Lung microvascular endothelial cell (primary cell): ENCODE measurements around the gene WNT7A. TPM values are rescaled to one million over a fixed set of nuclear protein-coding genes. Genes with fewer than 3 reads are reported as not detected.

Source experiments
- DNase-seq, 2 donors: peaks; one replicate each; pipeline versions ENCODE4 v3.0.0 to v3.0.0-alpha.2; 2010; ENCODE audit warnings: low read depth in 2 of 2
- total RNA-seq: library from RNA; depleted of rRNA; stranded (reverse); fragments of >200 nt; gene quantifications from 2 replicates; pipeline ENCODE4 v1.2.1, GENCODE V29; 2014

Gene WNT7A
- total RNA-seq, 1 donor from 2014 or later: not detected

GRCh38 chr3:13829311-13829710 lies 50.6 kb downstream of the WNT7A start:
- DNase-seq: no peak

GRCh38 chr3:13828501-13829265 lies 51.2 kb downstream of the WNT7A start:
- DNase-seq: no peak

DNA sequence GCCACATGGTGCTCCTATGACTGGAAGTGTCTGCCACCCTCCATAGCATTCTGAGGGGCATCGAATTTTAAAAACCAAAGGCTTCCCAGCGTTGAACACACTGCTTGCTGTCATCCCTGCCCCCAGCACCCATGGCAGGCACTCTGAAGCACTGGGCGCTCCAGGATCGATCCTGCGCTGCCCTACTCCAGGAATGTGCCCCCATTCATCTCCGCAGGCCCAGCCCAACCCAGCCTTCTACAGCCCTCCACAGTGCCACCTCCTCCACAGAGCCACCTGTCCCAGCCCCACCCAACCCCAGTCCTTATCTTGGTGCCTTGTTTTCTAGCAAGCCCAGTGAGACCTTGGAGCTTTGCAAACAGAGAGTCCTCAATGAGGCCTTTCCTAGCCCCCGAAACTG lies 52.2 kb downstream of the WNT7A start:
- no peak for DNase-seq

DNA sequence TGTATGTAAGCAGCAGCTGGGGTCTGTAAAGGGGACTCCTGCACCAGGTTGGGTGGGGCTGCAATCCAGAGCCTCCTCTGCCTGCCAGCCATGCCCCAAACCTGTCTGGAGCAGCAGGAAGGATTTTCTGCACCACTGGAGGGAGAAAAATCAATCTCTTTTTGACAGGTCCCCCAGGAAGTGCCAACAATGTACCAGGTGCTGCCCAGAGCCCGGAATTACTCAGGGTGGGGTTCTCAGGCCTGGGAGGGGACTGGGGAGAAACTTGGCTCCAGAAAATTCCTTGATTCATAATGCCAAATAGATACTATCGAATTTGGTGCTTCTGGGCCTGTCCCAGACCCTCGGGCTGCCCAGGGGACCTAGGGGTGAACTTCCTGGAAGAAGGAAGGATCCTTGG lies 52.6 kb downstream of the WNT7A start:
- DNase-seq: no peak

- no peak for DNase-seq
These were observed 53.2 kb downstream of the WNT7A start for GRCh38 chr3:13826672-13827071.

DNA sequence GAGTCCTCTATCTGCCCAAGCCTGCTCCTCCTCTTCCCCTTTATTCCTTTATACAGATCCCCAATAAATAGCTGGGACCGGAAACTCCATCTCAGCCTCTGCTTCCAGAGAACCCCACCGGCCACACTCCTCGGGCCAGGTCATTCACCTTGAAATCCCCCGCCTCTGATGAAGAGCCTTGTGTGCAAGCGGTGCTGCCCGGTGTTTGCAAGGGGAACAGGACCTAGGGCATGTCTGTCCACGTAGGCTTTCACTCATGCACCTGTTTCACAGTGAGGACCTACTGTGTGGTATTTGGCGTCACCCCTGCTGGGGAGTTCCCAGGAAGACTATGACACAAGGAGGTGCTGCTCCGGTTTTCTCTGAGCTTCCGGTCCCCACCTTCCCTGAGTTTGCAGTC lies 54.0 kb downstream of the WNT7A start:
- no peak for DNase-seq

GRCh38 chr3:13825311-13825579 lies 54.6 kb downstream of the WNT7A start:
- DNase-seq: no peak

GRCh38 chr3:13824521-13825310 lies 55.2 kb downstream of the WNT7A start:
- no peak for DNase-seq

GRCh38 chr3:13823692-13824091 lies 56.2 kb downstream of the WNT7A start:
- no peak for DNase-seq

GRCh38 chr3:13822871-13823585 lies 56.8 kb downstream of the WNT7A start:
- no peak for DNase-seq

DNA sequence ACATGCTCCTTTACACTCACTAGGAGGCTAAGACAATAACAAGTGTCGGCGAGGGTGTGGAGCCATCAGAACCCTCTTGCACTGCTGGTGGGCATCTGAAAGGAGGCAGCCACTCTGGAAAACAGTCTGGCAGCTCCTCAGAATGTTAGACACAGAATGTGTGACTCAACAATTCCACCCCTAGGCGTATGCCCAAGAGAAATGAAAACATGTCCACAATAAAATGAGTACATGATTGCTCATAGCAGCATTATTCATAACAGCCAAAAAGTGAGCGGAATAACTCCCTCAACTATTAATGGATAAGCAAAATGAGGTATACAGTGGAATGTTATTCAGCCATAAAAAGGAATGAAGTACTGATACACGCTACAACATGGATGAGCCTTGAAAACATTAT lies 57.8 kb downstream of the WNT7A start:
- no peak for DNase-seq

- DNase-seq: no peak
These were observed 58.7 kb downstream of the WNT7A start for GRCh38 chr3:13821126-13821525.

GRCh38 chr3:13818919-13819318 lies 61.0 kb downstream of the WNT7A start:
- no peak for DNase-seq

- DNase-seq: no peak
These were observed 64.7 kb downstream of the WNT7A start for GRCh38 chr3:13815088-13815683.

DNA sequence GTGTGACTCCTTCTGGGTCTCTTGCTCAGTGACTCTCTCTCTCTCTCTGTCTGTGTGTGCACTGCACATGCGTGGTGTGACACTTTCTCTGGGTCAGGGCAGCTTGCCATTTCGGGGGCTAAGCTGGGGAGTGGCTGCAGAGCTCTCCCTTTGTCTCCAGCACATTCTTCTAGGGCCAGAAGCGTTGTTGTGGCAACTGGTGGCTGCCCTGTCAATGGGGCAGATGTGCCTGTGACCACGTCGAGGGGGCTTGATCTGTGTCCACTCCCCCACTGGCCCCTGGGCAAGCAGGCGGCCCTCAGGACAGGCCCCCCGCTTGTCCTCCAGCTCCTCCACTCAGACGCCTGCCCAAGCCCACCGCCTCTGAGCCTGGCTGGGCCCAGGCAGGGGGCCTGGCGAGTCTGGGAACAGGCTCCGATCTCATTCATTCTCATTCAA lies 67.8 kb downstream of the WNT7A start:
- DNase-seq: no peak

DNA sequence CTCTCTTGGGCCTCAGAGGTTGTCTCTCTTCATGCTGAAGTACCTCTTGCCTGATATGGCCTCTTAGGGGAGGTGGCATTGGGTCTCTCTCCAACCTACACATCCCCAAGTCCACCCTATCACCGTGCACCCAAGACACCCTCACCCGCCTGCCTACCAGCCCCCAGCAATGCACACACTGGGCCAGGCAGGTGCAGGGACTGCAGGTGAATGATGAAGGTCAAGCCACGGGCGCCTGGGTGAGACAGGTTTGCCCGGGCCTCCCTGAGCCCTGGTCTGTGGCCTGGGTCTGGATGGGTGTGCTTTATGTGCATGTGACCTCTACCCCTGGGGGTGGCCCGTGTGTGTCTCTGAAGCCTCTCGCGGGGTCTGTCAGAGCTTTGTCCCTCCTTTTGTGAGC lies 68.3 kb downstream of the WNT7A start:
- DNase-seq: no peak

- no peak for DNase-seq
These were observed 71.3 kb downstream of the WNT7A start for GRCh38 chr3:13808550-13808949.

DNA sequence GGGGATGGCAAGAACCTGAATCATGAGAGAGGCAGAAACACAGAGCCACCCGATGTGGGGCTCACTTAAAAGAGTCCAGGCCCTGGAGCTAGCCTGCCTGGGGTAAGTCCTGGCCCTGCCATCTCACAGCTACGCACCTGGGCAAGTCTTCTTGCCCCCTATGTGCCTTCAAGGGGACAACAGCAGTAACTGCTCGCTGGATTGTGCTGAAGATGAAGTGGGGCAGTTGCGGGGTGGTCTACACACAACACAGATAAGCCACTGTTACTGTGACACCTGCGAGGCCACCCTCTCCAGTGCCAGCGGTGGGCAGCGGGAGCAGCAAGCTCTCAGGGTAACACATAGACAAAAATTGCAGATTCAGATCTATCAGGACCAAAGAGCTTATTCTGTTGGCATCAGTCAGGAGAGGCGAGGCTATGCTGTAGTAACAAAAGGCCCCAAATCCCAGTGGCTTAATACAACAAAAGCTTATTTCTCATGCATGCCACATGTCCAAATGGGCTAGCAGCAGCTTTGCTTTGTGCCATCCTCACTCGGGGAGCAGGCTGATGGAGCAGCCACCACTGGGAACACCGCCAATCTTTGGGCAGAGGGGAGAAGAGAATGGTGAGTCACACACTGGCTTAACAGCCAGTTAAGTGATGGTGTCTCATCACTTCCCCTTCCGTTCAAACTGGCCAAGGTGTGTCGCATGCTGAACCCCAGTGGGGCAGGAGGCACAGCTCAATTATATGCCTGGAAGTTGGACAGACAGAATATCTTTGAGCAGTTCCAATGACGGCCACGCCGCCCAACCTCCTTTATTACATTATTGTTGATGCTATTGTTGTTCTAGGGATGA lies 78.3 kb downstream of the WNT7A start:
- peak in 1 of 2 donors; percentile 38 for DNase-seq

DNA sequence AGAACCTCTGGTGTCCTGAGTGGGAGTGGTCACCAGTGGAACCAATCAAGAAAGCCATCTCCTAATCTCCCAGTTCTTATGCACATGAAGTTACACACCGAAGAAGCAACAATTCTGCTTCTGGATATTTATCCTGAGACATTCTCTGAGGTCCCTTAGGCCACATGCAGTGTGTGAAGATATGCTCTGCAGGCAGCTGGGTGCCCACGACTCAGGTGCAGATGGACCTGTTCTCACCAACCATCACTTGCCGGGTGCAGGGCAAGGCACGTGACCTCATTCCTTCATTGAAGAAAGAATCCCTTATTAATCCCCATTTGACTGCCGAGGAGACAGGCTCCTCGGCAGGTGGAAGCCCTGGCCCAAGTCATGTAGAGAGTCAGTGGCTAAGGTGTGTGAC lies 79.8 kb downstream of the WNT7A start:
- no peak for DNase-seq

DNA sequence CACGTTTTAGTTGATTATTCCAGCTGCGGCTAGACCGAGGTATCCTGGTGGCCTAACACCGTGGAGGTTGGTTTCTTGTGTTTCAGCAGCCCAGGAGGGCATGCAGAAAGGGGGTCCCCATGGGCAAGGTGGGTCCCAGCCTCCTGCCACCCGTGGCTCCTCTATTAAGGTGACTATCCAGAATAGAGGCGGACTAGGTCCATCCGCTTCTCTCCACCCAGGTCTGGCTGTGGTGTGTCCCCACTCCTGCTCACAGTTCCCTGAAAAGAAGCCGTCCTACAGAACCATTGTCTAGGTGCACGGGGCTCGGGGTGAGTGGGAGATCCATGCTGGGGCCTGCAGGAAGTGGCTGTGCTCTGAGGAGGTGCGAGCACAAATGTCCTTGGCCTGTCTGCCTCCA lies 81.5 kb downstream of the WNT7A start:
- no peak for DNase-seq
